ENCODE measurements around the gene XPNPEP3.
A peak's percentile ranks its signal among the peaks of the same experiment; 100 is the strongest.

XPNPEP3 gene

DNA sequence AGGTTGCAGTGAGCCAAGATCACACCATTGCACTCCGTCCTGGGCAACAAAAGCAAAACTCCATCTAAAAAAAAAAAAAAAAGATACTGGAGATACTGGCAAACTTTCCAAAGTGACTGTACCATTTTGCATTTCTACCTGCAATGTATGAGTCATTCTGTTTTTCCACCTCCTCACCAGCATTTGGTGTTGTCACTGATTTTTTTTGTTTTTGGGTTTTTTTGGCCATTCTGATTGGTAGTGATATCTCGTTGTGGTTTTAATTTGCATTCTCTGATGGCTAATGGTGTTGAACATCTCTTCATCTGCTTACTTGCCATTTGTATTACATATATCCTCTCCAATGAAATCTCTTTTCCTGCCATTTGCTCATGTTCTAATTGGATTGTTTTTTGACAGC lies 82.3 kb downstream of the XPNPEP3 start:
- DNase-seq (ENCODE audit: low read depth, low spot score): no peak

DNA sequence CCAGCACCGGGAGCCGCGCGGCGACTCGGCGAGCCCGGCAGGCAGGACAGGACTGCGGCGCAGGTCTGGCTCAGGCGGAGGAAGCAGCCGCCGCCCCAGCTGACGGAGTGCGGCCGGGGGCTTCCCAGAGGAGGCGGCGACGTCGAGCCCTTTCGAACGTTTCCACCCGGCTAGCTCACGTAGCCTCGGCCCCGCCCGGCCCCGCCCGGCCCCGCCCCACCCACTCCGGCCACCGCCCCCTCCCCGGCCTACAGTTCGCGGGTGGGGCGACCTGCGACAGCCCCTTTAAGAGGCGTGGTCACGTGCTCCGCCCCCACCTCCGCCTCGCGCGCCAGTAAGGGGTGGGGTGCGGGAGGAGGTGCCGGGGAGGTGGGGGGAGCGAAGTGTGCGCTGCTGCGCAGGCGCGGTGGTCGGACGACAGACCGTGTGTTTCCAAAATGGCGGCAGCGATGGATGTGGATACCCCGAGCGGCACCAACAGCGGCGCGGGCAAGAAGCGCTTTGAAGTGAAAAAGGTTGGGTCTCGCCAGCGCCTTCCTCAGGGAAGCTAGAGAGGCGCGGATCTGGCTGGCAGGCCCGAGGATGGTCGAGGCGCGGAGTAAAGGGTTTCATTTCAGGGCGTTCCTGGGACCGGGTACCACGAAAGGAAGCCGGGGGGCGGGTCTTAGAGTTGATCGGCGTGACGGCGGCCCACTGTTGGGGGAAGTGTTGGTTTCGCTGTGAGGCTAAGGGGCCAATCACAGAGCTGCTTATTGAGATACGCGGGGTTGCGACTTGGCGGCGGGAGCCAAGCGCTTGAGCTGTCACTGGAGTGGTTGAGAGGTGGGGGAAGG lies 94.2 kb downstream of the XPNPEP3 start, which contains the start of gene RBX1:
Gene RBX1 (plus strand): TSS at position 417 of the 833 bp plus-strand sequence. CDS start 21 bp downstream, at position 438.
- peak; percentile 99 for DNase-seq (ENCODE audit: low read depth, low spot score)

DNA sequence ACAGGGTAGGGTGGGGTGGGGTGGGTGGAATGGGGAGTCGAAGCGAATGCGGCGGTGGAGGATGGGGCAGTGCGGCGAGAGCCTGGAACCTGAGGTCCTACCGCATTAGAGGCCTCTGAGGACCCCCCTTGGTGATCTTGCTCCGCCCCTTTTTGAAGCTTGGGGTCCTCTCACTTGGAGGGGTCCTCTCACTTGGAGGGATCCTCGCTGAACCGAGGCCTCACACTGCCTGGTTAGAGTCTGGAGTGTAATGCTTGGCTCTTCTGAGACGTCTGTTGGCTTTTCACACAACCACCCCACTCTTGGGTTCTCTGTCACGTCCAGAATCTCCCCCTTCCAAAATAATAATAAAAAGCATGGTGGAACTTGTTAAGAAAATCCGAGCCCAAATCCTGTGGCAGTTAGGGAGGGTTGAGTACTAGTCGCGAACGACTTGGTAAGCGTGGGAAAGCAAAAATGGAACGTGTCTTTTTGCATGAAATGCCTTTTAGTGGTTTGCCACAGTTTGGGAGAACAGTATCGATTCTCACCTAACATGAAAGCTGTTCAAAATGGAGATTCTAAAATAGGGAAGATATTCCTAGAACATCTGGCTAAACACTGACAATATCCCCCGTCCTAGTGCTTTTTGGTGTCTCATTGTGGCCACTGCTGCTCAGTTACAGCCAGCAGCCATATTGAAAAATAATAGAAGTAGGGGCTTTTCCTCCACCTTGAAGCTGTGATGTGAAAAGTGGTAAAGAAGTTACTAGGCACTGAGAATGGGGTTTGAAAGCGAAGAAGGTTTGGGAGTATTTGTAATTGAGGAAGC lies 95.1 kb downstream of the XPNPEP3 start:
- no peak for DNase-seq (ENCODE audit: low read depth, low spot score)

DNA sequence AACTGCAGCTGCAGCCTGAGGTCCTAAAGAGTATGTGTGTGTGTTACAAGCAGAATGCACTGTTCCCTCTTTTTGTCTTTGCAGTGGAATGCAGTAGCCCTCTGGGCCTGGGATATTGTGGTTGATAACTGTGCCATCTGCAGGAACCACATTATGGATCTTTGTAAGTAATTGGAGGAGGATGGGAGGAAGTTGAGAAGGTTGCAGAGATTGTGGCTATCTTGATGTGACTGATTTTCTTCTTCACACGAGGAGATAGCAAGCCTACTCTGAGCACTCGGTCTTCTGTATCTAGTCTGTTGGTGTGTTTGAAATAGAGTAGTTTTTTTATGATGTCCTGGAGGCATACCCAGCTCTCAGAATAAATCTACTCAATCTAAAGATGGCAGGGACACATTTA lies 96.5 kb downstream of the XPNPEP3 start:
- DNase-seq (ENCODE audit: low read depth, low spot score): no peak

DNA sequence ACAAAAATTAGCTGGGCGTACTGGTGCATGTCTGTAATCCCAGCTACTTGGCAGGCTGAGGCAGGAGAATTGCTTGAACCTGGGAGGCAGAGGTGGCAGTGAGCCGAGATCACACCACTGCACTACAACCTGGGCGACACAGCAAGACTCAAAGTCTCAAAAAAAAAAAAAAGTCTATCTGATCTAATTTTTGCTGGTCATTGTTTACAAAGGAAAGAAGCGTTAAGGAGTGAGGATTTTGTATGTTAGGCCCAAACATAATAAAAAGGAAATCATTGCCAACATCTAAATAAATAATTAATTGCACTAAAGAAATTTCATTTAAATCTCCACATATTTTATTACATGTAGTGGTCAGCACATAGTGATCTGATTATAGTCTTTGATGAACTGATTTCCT lies 97.2 kb downstream of the XPNPEP3 start:
- no peak for DNase-seq (ENCODE audit: low read depth, low spot score)

DNA sequence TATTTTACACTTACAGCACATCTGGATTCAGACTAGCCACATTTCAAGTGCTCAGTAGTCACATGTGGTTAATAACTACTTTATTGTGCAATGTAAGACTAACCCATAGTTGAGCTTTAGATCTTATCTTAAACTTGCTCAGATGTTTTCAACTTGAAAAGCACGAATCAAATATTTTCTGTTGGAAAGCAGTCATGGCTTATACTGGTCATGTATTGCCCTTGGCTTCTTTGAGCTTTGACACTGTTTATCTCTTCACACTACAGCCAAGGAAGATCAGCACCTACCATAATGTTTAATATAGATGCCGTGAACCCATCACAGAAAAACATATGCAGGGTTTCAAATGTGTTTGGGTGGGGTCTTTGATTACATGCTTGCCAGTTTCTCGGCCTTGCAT lies 98.6 kb downstream of the XPNPEP3 start:
- DNase-seq (ENCODE audit: low read depth, low spot score): no peak

DNA sequence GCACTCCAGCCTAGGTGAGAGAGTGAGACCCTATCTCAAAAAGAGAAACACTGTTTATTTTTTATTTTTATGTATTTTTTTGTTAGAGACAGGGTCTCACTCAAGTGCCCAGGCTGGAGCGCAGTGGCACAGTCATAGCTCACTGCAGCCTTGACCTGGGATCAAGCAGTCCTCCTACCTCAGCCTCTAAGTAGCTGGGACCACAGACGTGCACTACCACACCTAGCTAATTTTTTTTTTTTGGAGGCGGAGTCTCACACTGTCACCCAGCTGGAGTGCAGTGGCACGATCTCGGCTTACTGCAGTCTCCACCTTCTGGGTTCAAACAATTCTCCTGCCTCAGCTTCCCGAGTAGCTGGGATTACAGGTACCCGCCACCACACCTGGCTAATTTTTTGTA lies 100.7 kb downstream of the XPNPEP3 start:
- DNase-seq (ENCODE audit: low read depth, low spot score): no peak

DNA sequence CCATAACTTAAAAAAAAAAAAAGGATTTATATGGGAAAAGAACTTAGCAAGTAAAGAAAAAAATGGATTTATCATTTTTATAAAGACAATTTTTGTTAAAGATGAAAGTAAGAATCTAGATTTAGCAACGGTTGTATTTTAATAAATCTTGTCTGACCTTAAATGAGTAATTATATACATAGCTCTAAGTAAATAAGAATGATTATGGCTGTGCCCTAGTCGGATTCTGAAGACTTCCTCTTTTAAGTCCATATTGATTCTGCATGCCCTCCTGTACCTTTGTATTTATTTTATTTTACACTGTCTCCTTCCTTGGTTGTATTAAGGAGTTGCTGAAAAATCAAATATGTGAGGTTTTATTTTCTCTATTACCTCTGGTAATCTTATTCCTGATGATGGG lies 101.4 kb downstream of the XPNPEP3 start:
- no peak for DNase-seq (ENCODE audit: low read depth, low spot score)

DNA sequence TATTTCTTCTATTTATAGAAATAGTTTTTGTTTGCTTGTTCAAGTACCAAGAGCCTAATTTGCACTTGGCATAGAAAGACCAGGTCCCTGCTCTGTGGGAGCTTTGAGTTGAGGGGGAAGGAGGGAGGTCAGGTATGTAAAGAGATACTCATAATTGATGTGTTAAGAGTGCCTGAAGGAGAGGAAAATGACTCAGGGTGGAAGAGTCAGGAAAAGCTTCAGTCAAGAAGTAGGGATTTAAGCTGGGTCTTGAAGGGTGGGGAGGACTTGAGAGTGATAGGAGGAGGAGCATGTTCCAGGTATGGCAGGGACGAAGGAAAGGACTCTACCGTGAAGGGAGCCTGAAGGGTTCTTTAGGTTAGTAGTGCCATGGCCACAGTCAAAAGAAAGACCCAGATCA lies 103.2 kb downstream of the XPNPEP3 start:
- DNase-seq (ENCODE audit: low read depth, low spot score): no peak

DNA sequence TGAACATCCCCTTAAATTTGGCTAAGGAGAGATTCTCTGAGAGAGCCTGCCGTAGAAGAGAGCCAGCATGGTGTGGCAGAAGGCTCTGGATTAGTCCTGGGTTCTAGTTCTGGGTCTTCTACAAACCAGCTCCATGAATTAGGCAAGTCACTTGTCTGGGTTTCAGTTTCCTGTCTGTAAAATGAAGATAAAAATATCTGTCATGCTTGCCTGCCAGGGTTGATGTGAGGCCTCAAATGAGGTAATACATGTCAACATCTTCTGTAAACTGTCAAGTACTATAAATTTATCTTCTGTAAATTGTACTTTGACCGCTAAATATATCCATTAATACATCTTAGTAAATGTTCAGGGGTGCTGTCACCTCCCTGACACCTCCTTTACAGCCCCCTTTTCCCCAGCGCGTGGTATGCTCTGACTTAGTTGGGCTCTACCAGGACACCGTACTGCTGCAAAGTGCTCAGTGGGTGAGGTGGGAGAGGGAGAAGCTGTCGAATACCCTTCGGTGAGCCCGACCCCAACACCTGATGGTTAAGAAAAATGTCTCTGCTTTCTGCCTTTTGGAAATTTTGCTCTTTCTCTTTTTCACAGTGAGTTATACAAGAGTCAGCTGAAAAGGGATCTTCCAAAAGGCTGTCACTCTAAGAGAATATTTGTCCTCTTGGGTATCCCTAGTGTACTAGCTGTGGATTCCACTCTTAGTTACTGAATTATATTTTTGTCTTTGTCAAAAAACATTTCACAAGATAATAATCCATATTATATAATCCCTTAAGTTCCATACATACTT lies 109.2 kb downstream of the XPNPEP3 start:
- no peak for DNase-seq (ENCODE audit: low read depth, low spot score)

DNA sequence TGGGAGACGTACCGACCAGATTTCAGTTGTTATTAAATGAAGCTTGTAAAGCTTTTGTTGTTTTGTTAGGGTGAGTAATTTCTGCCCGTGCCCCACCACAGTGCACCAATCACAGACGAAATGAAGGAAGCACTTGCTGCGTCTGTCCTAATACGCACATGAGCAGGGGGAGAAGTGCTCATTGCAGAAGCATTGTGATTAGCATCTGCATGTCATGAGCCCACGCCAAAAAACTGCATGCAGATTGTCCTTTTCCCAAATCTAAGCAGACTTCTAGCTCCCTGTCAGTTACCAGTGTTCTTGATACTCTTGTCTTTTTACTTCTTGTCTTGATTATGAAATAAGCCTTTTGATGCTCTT lies 109.8 kb downstream of the XPNPEP3 start:
- peak; percentile 22 for DNase-seq (ENCODE audit: low read depth, low spot score)

DNA sequence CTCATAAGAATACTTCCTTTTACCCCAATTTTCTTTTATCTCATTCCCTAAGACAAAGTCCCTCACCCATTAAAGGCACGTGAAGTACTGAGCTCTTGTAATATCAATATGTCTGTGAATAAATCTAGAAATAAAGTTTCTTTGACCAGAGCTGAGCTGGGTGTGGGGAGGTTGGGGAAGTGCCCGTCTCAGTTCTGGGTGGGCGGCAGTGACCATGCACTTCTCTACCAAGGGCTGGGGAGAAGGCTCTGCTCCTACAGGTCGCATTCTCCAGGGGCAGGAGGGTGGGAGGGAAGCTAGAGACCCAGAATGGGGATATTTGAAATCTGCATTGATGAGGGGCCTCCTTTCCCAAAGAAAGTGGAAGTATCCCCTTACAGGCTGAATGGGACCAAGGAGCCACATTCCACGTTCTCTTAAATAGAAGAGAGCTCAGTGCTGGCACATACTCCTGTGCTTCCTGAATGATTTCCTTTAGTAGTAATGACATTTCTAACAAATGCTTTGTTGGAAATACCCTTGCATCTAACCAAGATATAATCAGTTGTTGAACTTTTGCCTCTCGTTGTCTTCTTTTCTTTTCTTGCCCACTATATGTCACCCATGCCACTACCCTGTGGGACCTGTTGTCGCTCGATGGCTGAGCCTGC lies 110.3 kb downstream of the XPNPEP3 start:
- DNase-seq (ENCODE audit: low read depth, low spot score): no peak

DNA sequence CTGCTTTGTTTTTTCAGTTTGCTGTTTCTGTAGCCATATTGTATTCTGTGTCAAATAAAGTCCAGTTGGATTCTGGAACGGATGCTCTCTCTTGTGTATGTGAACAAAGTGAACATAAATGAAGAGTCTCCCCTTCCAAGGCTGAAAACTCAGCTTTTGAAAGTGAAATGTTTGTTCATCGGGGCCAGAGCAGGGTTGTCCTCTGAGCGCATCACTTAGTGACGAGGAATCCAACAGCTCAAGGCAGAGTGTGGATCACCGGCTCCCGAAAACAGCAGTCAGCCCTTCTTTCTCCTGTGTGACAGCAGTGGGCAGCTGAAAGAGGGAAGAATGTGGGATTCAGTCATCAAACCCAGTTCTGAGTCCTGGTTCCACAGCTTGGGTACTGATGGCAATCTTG lies 115.6 kb downstream of the XPNPEP3 start:
- DNase-seq (ENCODE audit: low read depth, low spot score): no peak

DNA sequence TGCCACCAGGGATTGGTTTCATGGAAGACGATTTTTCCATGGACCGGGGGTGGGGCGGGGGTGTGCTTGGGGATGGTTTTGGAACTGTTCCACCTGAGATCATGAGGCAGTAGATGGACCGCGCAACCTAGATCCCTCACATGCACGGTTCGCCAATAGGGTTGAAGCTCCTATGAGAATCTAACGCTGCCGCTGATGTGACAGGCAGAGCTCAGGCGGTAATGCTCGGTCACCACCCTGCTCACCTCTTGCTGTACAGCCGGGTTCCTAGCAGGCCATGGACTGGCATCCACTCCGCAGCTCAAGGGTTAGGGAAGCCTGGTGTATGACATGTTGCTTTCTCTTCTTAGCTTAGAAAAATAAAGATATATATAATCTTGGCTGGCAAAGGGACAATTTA lies 116.2 kb downstream of the XPNPEP3 start:
- DNase-seq (ENCODE audit: low read depth, low spot score): no peak

DNA sequence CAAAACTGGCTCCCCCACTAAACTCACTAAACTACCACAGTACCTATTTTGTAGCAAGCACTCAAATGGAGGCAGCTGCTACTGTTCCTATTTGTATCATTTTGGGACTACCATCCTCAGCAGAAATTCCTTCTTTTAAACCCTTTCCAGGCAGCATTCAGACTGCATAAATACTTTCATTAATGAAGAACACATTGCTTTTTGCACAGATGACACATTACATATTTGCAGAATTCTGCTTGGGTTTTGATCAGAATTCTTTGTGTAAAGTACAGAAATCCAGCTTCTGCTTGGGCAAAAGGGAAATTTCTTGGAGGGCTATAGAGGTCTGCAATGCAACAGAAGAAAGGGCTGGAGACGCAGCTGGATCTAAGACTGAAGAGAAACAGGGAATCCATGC lies 118.4 kb downstream of the XPNPEP3 start:
- no peak for DNase-seq (ENCODE audit: low read depth, low spot score)

DNA sequence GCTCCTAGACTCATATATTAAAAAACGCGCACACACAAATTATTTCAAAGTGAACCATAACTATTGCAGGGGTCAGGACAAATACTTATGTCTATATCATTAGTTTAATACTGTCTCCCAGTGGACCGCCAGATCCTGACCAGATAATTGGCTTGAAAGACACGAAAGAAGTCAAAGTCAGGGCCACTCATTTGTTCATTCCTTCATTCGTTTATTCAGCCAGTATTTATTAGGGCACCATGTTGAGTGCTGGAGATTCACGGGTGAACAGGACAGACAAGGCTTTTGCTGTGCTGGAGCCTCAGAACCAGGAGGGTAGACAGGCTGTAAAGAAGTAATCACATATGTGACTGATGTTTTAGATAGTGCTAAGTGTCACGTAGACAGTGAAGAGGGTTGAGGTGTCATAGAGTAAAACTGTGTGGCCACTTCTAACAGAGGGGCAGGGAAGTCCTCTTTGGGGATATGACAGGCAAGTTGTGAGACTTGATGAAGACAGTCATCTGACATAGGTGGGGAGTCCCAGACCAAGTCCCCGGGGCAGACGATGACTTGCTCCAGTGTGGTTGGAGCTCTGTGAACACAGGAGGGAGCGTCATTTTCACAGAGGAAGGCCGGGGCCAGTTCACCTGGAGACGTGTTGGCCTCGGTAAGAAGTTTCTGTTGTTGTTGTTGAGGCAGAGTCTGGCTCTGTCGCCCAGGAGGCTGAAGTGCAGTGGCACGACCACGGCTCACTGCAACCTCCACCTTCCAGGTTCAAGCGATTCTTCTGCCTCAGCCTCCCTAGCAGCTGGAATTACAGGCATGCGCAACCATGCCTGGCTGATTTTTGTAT lies 120.1 kb downstream of the XPNPEP3 start:
- no peak for DNase-seq (ENCODE audit: low read depth, low spot score)

DNA sequence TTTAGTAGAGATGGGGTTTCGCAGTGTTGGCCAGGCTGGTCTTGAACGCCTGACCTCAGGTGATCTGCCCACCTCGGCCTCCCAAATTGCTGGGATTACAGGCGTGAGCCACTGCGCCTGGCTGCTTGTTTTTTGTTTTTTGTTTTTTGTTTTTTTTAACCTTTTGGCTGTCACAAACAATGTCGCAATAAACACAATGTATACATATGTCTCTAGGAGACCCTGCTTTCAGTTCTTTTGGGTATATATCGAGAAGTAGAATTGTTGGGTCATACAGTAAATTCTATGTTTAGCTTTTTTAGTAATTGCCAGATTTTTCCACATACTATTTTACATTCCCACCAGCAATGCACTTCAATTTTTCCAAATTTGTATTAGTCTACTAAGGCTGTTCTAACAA lies 122.2 kb downstream of the XPNPEP3 start:
- DNase-seq (ENCODE audit: low read depth, low spot score): no peak

DNA sequence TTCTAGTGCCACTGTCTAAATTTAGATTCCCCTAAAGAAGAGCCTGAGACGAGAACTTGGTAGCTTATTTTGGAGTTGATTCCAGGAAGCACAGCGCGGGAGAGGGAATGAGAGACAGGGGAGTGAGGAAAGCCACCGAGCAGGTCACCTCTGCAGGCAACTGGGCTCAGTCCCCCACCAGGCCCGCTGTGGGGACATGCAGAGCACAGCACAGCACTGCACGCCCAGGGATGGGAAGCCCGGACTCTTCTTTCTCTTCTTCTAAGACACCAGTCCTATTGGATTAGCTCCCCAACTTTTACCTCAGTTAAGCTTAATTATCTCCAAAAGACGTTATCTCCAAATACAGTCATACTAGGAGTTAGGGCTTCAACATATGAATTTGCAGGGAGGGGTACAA lies 122.9 kb downstream of the XPNPEP3 start:
- no peak for DNase-seq (ENCODE audit: low read depth, low spot score)
